HTR-8/SVneo (cell line): ENCODE measurements around the gene HPS6.

Experiments
- DNase-seq: peaks from one replicate; pipeline ENCODE4 v3.0.0; 2011; ENCODE audit warnings: low spot score, mixed read lengths; ENCODE audit not compliant: insufficient read length
- FAIRE-seq: peaks from 2 replicates; lab custom pipeline; 2011; peaks lifted over from hg19 to GRCh38; lab: Jason Lieb, UNC

The HPS6 gene

DNA sequence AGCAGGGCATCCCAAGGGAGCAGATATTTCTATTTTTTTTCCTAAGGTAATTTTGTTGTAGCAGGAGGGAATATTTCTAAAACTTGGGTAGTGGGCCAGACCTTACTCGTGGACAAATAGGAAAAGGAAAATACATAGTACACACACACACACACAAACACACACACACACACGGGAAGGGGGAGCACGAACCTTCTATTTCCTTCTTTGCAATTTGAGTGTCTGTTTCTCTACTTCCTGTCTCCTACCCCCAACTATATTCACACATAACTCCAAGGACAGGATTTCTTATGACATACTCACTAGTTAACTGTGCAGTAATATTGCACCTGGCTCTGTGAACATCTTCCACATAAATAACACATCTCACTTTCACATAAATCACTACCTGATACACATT lies 50.6 kb downstream of the HPS6 start:
- FAIRE-seq (no peak), DNase-seq (no peak)

DNA sequence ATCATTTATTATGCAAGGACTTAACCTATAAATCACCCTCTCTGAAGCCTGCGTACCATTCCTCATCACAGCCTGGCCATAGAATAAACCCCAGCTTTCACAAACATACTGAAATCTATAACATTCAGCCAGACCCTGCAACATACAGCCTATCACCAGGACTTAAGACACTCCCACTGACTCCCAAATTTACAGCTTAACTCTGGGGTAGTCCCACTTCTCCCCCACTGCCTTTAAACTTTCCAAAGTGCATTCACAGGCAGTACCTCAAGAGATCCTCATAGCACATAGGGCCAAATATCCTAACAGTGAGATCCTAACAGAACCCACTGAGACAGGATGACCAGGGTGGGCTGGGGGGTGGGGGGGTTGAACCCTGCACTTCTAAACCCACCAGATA lies 51.5 kb downstream of the HPS6 start:
- no peak for DNase-seq
- no peak for FAIRE-seq
